PFSK-1 (cell line): ENCODE data around the gene UBR7.

Source experiments
- TAF1 ChIP-seq: IDR thresholded peaks from 2 replicates; pipeline ENCODE4 v1.6.1; 2012; ENCODE audit warnings: low read length, control low read depth, borderline replicate concordance; ENCODE audit not compliant: insufficient read depth
- TF ChIP-seq, protein P1 (sequence below), 2 experiments: IDR thresholded peaks; 2 replicates each; pipeline versions ENCODE4 v1.6.1 to v1.8.0; 2011 to 2012; ENCODE audit warnings: low read depth in 2 of 2, low read length in 2 of 2, control low read depth in 1 of 2, inconsistent platforms in 1 of 2, mild to moderate bottlenecking in 1 of 2, moderate library complexity in 1 of 2; ENCODE audit not compliant: insufficient read depth in 1 of 2

DNA sequence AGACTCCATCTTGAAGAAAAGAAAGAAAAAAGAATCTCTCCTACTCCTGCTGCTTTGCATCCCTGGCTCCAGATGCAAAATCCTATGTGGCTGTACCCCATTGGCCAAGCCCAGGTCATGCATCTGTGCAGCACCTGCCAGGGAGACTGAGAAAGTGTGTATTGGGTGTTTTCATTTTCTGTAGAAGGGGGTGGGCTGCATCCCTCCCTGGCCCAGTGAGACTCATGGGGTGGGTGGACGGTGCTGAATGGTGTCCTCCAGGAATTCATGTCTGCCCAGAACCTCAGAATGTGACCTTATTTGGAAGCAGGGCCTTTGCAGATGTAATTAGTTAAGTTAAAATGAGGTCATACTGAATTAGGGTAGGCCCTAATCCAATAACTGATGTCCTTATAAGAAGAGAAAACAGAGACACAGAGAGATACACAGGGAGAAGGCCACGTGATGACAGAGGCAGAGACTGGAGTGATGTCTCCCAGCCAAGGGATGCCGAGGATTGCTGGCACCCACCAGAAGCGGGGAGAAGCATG, 45.6 kb upstream of the UBR7 start:
- no peak for TF ChIP-seq TAF1
- TF ChIP-seq, protein P1, sequence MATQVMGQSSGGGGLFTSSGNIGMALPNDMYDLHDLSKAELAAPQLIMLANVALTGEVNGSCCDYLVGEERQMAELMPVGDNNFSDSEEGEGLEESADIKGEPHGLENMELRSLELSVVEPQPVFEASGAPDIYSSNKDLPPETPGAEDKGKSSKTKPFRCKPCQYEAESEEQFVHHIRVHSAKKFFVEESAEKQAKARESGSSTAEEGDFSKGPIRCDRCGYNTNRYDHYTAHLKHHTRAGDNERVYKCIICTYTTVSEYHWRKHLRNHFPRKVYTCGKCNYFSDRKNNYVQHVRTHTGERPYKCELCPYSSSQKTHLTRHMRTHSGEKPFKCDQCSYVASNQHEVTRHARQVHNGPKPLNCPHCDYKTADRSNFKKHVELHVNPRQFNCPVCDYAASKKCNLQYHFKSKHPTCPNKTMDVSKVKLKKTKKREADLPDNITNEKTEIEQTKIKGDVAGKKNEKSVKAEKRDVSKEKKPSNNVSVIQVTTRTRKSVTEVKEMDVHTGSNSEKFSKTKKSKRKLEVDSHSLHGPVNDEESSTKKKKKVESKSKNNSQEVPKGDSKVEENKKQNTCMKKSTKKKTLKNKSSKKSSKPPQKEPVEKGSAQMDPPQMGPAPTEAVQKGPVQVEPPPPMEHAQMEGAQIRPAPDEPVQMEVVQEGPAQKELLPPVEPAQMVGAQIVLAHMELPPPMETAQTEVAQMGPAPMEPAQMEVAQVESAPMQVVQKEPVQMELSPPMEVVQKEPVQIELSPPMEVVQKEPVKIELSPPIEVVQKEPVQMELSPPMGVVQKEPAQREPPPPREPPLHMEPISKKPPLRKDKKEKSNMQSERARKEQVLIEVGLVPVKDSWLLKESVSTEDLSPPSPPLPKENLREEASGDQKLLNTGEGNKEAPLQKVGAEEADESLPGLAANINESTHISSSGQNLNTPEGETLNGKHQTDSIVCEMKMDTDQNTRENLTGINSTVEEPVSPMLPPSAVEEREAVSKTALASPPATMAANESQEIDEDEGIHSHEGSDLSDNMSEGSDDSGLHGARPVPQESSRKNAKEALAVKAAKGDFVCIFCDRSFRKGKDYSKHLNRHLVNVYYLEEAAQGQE (IDR thresholded peaks at IDR 0.05; ENCODE audit: insufficient read depth in 1 of 2, low read depth in 2 of 2, low read length in 2 of 2): no peak
